IMR-90 (cell line): ENCODE results near the gene PCK1.

Source experiments
- CEBPB ChIP-seq: IDR thresholded peaks from 2 replicates; pipeline ENCODE4 v1.6.1; 2012; ENCODE audit warnings: low read depth, low read length, improper control_type of control experiment
- CTCF ChIP-seq: conservative IDR thresholded peaks from 2 replicates; pipeline ENCODE4 v1.5.1; 2012; ENCODE audit warnings: mild to moderate bottlenecking, low read depth, low read length, improper control_type of control experiment
- MAFK ChIP-seq: IDR thresholded peaks from 2 replicates; pipeline ENCODE4 v1.6.1; 2012; ENCODE audit warnings: low read depth, low read length, improper control_type of control experiment
- MAZ ChIP-seq: IDR thresholded peaks from 2 replicates; pipeline ENCODE4 v1.6.1; 2012; ENCODE audit warnings: low read depth, mild to moderate bottlenecking, low read length, improper control_type of control experiment, moderate library complexity, borderline replicate concordance
- MXI1 ChIP-seq: IDR thresholded peaks from 2 replicates; pipeline ENCODE4 v1.6.1; 2012; ENCODE audit warnings: low read depth, mild to moderate bottlenecking, low read length, moderate library complexity, borderline replicate concordance
- POLR2A ChIP-seq: IDR thresholded peaks from 2 replicates; pipeline ENCODE4 v1.6.1; 2012; ENCODE audit warnings: mild to moderate bottlenecking, low read depth, low read length
- RAD21 ChIP-seq: IDR thresholded peaks from 2 replicates; pipeline ENCODE4 v1.6.1; 2012; ENCODE audit warnings: low read length, improper control_type of control experiment
- RFX5 ChIP-seq: IDR thresholded peaks from 2 replicates; pipeline ENCODE4 v1.8.0; 2012; ENCODE audit warnings: low read depth, mild to moderate bottlenecking, low read length, moderate library complexity
- SMC3 ChIP-seq: fragments of 150-350 bp; IDR thresholded peaks from 2 replicates; pipeline ENCODE4 v1.6.1; 2016; ENCODE audit warnings: low read depth, mild to moderate bottlenecking, antibody characterized with exemption, low read length, moderate library complexity
- USF2 ChIP-seq: fragments of 150-350 bp; IDR thresholded peaks from 2 replicates; pipeline ENCODE4 v1.6.1; 2017; ENCODE audit warnings: mild to moderate bottlenecking, antibody characterized with exemption, low read length, low read depth

GRCh38 chr20:57587989-57588377 is 27.1 kb downstream of the PCK1 start:
- TF ChIP-seq CTCF (no peak), POLR2A (no peak), CEBPB (no peak), MAFK (no peak), RAD21 (no peak), USF2 (no peak), MAZ (no peak), RFX5 (no peak), SMC3 (no peak), MXI1 (no peak)
